HUES64 (cell line): ENCODE data around the gene SND1.

ENCODE experiments used
- H3K27ac ChIP-seq: 2 replicates; pipeline ENCODE4 v1.7.0; 2013; ENCODE audit warnings: low read depth, low read length, inconsistent platforms
- H3K27me3 ChIP-seq: 2 replicates; pipeline ENCODE4 v1.6.1; 2013; ENCODE audit warnings: mild to moderate bottlenecking, low read length; ENCODE audit not compliant: insufficient read depth
- H3K36me3 ChIP-seq: 2 replicates; pipeline ENCODE4 v1.6.1; 2013; ENCODE audit warnings: mild to moderate bottlenecking, low read length; ENCODE audit not compliant: insufficient read depth
- H3K4me1 ChIP-seq: 2 replicates; pipeline ENCODE4 v1.6.1; 2013; ENCODE audit warnings: mild to moderate bottlenecking, low read length, moderate library complexity; ENCODE audit not compliant: insufficient read depth
- H3K4me3 ChIP-seq: 2 replicates; pipeline ENCODE4 v1.5.1; 2013; ENCODE audit warnings: mild to moderate bottlenecking, low read length, moderate library complexity
- H3K9ac ChIP-seq: 2 replicates; pipeline ENCODE4 v1.6.1; 2013; ENCODE audit warnings: mild to moderate bottlenecking, low read depth, low read length
- H3K9me3 ChIP-seq: 2 replicates; pipeline ENCODE4 v1.6.1; 2013; ENCODE audit warnings: low read depth, low read length; ENCODE audit not compliant: insufficient read depth
- WGBS: fragments of 150-250, 120-280 bp; methylation state at CpG from one replicate; pipeline ENCODE4 v1.1.7; 2013; ENCODE audit warnings: missing lambda C conversion rate; 5-methylcytosine and 5-hydroxymethylcytosine counted together

SND1 gene

GRCh38 chr7:128040205-128040604 lies 388.2 kb downstream of the SND1 start:
- H3K36me3 ChIP-seq: no peaks in the 10 kb centered on the region
- H3K9ac ChIP-seq: no peak overlapping the region
- 93% methylated on average over 2 of the region's 3 CpGs for WGBS
- H3K9me3 ChIP-seq: no peaks in the 10 kb centered on the region
- no peak overlapping the region for H3K27ac ChIP-seq
- no peak overlapping the region for H3K4me3 ChIP-seq
- H3K27me3 ChIP-seq: no peaks in the 10 kb centered on the region
- 0 out of 2 replicates have a peak, but pooled peaks cover 6% of the 10 kb centered on the region for H3K4me1 ChIP-seq

- H3K9me3 ChIP-seq: no peaks in the 10 kb centered on the region
- H3K27ac ChIP-seq: no peak overlapping the region
- no peaks in the 10 kb centered on the region for H3K36me3 ChIP-seq
- no peak overlapping the region for H3K4me3 ChIP-seq
- H3K27me3 ChIP-seq: no peaks in the 10 kb centered on the region
- 0 out of 2 replicates have a peak, but pooled peaks cover 6% of the 10 kb centered on the region for H3K4me1 ChIP-seq
- no peak overlapping the region for H3K9ac ChIP-seq
- 90% methylated on average over 6 of the region's 7 CpGs for WGBS
Measured at GRCh38 chr7:128041203-128041602, 389.2 kb downstream of the SND1 start.

- WGBS: 100% methylated on average over 2 of the region's 2 CpGs
- H3K9me3 ChIP-seq: no peaks in the 10 kb centered on the region
- H3K9ac ChIP-seq: no peak overlapping the region
- H3K36me3 ChIP-seq: no peaks in the 10 kb centered on the region
- H3K27me3 ChIP-seq: no peaks in the 10 kb centered on the region
- H3K4me1 ChIP-seq: 0 out of 2 replicates have a peak, but pooled peaks cover 6% of the 10 kb centered on the region
- no peak overlapping the region for H3K27ac ChIP-seq
- no peak overlapping the region for H3K4me3 ChIP-seq
Measured at GRCh38 chr7:128042012-128042411, 390.0 kb downstream of the SND1 start.

GRCh38 chr7:128044064-128044463 lies 392.1 kb downstream of the SND1 start:
- Histone ChIP-seq H3K4me1 (0 out of 2 replicates have a peak, but pooled peaks cover 6% of the 10 kb centered on the region), H3K27ac (no peak overlapping the region), H3K36me3 (no peaks in the 10 kb centered on the region), H3K4me3 (no peak overlapping the region), H3K27me3 (no peaks in the 10 kb centered on the region), H3K9me3 (no peaks in the 10 kb centered on the region), H3K9ac (no peak overlapping the region)
- WGBS: 92% methylated on average over 5 of the region's 5 CpGs

GRCh38 chr7:128045158-128045557 lies 393.2 kb downstream of the SND1 start:
- Histone ChIP-seq H3K27ac (no peak overlapping the region), H3K36me3 (no peaks in the 10 kb centered on the region), H3K9me3 (no peaks in the 10 kb centered on the region), H3K4me3 (no peak overlapping the region), H3K9ac (no peak overlapping the region), H3K4me1 (0 out of 2 replicates have a peak, but pooled peaks cover 2% of the 10 kb centered on the region), H3K27me3 (no peaks in the 10 kb centered on the region)
- whole genome bisulfite sequencing: 89% methylated on average over 1 of the region's 1 CpG

GRCh38 chr7:128045766-128046165 lies 393.8 kb downstream of the SND1 start:
- 0 out of 2 replicates have a peak, but pooled peaks cover 2% of the 10 kb centered on the region for H3K4me1 ChIP-seq
- H3K36me3 ChIP-seq: no peaks in the 10 kb centered on the region
- H3K9me3 ChIP-seq: no peaks in the 10 kb centered on the region
- H3K9ac ChIP-seq: no peak overlapping the region
- H3K4me3 ChIP-seq: no peak overlapping the region
- WGBS: 88% methylated on average over 1 of the region's 1 CpG
- no peaks in the 10 kb centered on the region for H3K27me3 ChIP-seq
- no peak overlapping the region for H3K27ac ChIP-seq

GRCh38 chr7:128052404-128052803 lies 400.4 kb downstream of the SND1 start:
- H3K4me3 ChIP-seq: no peak overlapping the region
- no peak overlapping the region for H3K27ac ChIP-seq
- no peaks in the 10 kb centered on the region for H3K27me3 ChIP-seq
- no peak overlapping the region for H3K9ac ChIP-seq
- WGBS: 94% methylated on average over 9 of the region's 9 CpGs
- no peaks in the 10 kb centered on the region for H3K9me3 ChIP-seq
- H3K36me3 ChIP-seq: no peaks in the 10 kb centered on the region
- no peaks in the 10 kb centered on the region for H3K4me1 ChIP-seq

GRCh38 chr7:128053023-128053422 lies 401.0 kb downstream of the SND1 start:
- H3K27ac ChIP-seq: no peak overlapping the region
- H3K9ac ChIP-seq: no peak overlapping the region

GRCh38 chr7:128053991-128054390 lies 402.0 kb downstream of the SND1 start:
- Histone ChIP-seq H3K36me3 (no peaks in the 10 kb centered on the region), H3K9ac (no peak overlapping the region), H3K27me3 (no peaks in the 10 kb centered on the region), H3K4me1 (no peaks in the 10 kb centered on the region), H3K9me3 (no peaks in the 10 kb centered on the region), H3K4me3 (no peak overlapping the region), H3K27ac (no peak overlapping the region)
- 95% methylated on average over 5 of the region's 5 CpGs for WGBS

More at GRCh38 chr7:128053023-128053422, 401.0 kb downstream of the SND1 start:
- H3K36me3 ChIP-seq: no peaks in the 10 kb centered on the region
- no peaks in the 10 kb centered on the region for H3K4me1 ChIP-seq
- H3K27me3 ChIP-seq: no peaks in the 10 kb centered on the region
- no peaks in the 10 kb centered on the region for H3K9me3 ChIP-seq
- H3K4me3 ChIP-seq: no peak overlapping the region

- no peaks in the 10 kb centered on the region for H3K9me3 ChIP-seq
- H3K27ac ChIP-seq: no peak overlapping the region
- no peaks in the 10 kb centered on the region for H3K27me3 ChIP-seq
- H3K4me1 ChIP-seq: peaks cover 5% of the 10 kb centered on the region; the same call in 1 of the 2 replicates
- H3K4me3 ChIP-seq: no peak overlapping the region
- WGBS: 83% methylated on average over 4 of the region's 4 CpGs
- H3K9ac ChIP-seq: no peak overlapping the region
- H3K36me3 ChIP-seq: no peaks in the 10 kb centered on the region
Measured at GRCh38 chr7:128054511-128054910, 402.5 kb downstream of the SND1 start.

GRCh38 chr7:128055637-128056036 lies 403.6 kb downstream of the SND1 start:
- H3K9ac ChIP-seq: no peak overlapping the region
- no peak overlapping the region for H3K4me3 ChIP-seq
- 90% methylated on average over 5 of the region's 5 CpGs for WGBS
- peaks cover 5% of the 10 kb centered on the region; the same call in 1 of the 2 replicates for H3K4me1 ChIP-seq
- H3K27me3 ChIP-seq: no peaks in the 10 kb centered on the region
- no peaks in the 10 kb centered on the region for H3K36me3 ChIP-seq
- no peaks in the 10 kb centered on the region for H3K9me3 ChIP-seq
- H3K27ac ChIP-seq: no peak overlapping the region

- H3K27ac ChIP-seq: no peak overlapping the region
- 95% methylated on average over 8 of the region's 8 CpGs for WGBS
Measured at GRCh38 chr7:128056901-128057300, 404.9 kb downstream of the SND1 start.

More at GRCh38 chr7:128056901-128057300, 404.9 kb downstream of the SND1 start:
- peaks cover 5% of the 10 kb centered on the region; the same call in 1 of the 2 replicates for H3K4me1 ChIP-seq
- no peaks in the 10 kb centered on the region for H3K36me3 ChIP-seq
- no peak overlapping the region for H3K4me3 ChIP-seq
- H3K9me3 ChIP-seq: no peaks in the 10 kb centered on the region
- H3K9ac ChIP-seq: no peak overlapping the region
- no peaks in the 10 kb centered on the region for H3K27me3 ChIP-seq
